H1 (cell line): ENCODE results near the gene TBCE.

Experiments used
- ATF2 ChIP-seq: IDR thresholded peaks from 2 replicates; pipeline ENCODE4 v1.6.1; 2012; ENCODE audit warnings: low read length, inconsistent platforms
- BACH1 ChIP-seq: IDR thresholded peaks from 2 replicates; pipeline ENCODE4 v1.6.1; 2012; ENCODE audit warnings: low read length, improper control_type of control experiment
- BRCA1 ChIP-seq: IDR thresholded peaks from 2 replicates; pipeline ENCODE4 v1.6.1; 2012; ENCODE audit warnings: low read depth, low read length, improper control_type of control experiment
- CBX8 ChIP-seq: fragments of 300-800, 300-1000 bp; sonication (generic); IDR thresholded peaks from 2 replicates; pipeline ENCODE4 v1.7.1; 2016; ENCODE audit warnings: low read depth, low read length, borderline replicate concordance
- EP300 ChIP-seq, 2 experiments: IDR thresholded peaks; 1 replicate in 1 of 2; 2 replicates in 1 of 2; pipeline ENCODE4 v1.6.1; 2011 to 2012; ENCODE audit warnings: low read depth in 2 of 2, low read length in 2 of 2, mild to moderate bottlenecking in 2 of 2, borderline replicate concordance in 1 of 2, inconsistent platforms in 1 of 2, moderate library complexity in 1 of 2
- EZH2 ChIP-seq: fragments of 200-600 bp; sonication (generic); IDR thresholded peaks from 2 replicates; pipeline ENCODE4 v1.7.1; 2012; ENCODE audit warnings: low read depth, mild to moderate bottlenecking, moderate library complexity, low read length, inconsistent platforms; ENCODE audit not compliant: severe bottlenecking
- JUN ChIP-seq: IDR thresholded peaks from 2 replicates; pipeline ENCODE4 v1.6.1; 2011; ENCODE audit warnings: low read depth, mild to moderate bottlenecking, improper control_type of control experiment, low read length
- KDM5A ChIP-seq: fragments of 200-600 bp; IDR thresholded peaks from 2 replicates; pipeline ENCODE4 v1.7.1; 2012; ENCODE audit warnings: mild to moderate bottlenecking, low read length, inconsistent platforms, mixed read lengths
- NRF1 ChIP-seq: IDR thresholded peaks from 2 replicates; pipeline ENCODE4 v1.6.1; 2011; ENCODE audit warnings: mild to moderate bottlenecking, low read depth, low read length, improper control_type of control experiment
- POLR2A ChIP-seq, 2 experiments: IDR thresholded peaks; 1 replicate in 1 of 2; 2 replicates in 1 of 2; pipeline ENCODE4 v1.6.1; 2011; ENCODE audit warnings: low read depth in 2 of 2, low read length in 2 of 2, mild to moderate bottlenecking in 2 of 2; ENCODE audit errors: control extremely low read depth in 1 of 2
- RXRA ChIP-seq: IDR thresholded peaks from 2 replicates; pipeline ENCODE4 v1.6.1; 2011; ENCODE audit warnings: low read depth, mild to moderate bottlenecking, low read length, moderate library complexity; ENCODE audit not compliant: insufficient read depth
- TBP ChIP-seq: IDR thresholded peaks from 2 replicates; pipeline ENCODE4 v1.6.1; 2011; ENCODE audit warnings: low read depth, low read length, improper control_type of control experiment
- TF ChIP-seq, protein P1 (sequence below): IDR thresholded peaks from 2 replicates; pipeline ENCODE4 v1.6.1; 2011; ENCODE audit warnings: low read length, improper control_type of control experiment
- TF ChIP-seq, protein P2 (sequence below), 3 experiments: IDR thresholded peaks; 1 replicate in 2 of 3; 2 replicates in 1 of 3; pipeline versions ENCODE4 v1.5.1 to v1.6.1; 2011; ENCODE audit warnings: low read length in 3 of 3, mild to moderate bottlenecking in 3 of 3, inconsistent platforms in 2 of 3, low read depth in 1 of 3, moderate library complexity in 1 of 3; ENCODE audit not compliant: insufficient read depth in 1 of 3; ENCODE audit errors: control extremely low read depth in 1 of 3

DNA sequence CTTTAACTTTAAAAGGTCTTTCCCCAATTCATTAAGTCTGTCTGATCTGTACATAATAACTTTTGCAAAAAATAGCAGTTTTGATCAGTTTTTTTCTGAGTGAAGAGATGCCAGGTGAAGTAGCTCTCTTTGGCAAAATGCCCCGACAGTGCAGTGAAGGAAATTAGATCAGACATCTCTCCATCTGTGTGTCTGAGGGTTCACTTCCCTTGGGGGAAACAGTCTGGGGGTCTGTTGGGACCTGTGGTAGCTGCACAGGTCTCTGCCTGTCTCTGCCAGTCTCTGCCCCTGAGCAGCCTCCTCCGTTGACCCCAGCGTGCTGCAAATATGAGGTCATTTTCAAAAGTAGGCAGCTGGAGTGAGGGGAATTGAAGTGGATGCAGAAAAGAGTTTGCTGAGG is 54.5 kb downstream of the TBCE start:
- TF ChIP-seq NRF1, result no peak
- no peak for TF ChIP-seq EZH2
- no peak for TF ChIP-seq ATF2
- no peak for TF ChIP-seq RXRA
- TF ChIP-seq, protein P1, sequence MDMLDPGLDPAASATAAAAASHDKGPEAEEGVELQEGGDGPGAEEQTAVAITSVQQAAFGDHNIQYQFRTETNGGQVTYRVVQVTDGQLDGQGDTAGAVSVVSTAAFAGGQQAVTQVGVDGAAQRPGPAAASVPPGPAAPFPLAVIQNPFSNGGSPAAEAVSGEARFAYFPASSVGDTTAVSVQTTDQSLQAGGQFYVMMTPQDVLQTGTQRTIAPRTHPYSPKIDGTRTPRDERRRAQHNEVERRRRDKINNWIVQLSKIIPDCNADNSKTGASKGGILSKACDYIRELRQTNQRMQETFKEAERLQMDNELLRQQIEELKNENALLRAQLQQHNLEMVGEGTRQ, result no peak
- TF ChIP-seq POLR2A (IDR thresholded peaks at IDR 0.05; ENCODE audit: control extremely low read depth in 1 of 2, low read depth in 2 of 2, low read length in 2 of 2), result no peak
- no peak for TF ChIP-seq JUN
- TF ChIP-seq, protein P2, sequence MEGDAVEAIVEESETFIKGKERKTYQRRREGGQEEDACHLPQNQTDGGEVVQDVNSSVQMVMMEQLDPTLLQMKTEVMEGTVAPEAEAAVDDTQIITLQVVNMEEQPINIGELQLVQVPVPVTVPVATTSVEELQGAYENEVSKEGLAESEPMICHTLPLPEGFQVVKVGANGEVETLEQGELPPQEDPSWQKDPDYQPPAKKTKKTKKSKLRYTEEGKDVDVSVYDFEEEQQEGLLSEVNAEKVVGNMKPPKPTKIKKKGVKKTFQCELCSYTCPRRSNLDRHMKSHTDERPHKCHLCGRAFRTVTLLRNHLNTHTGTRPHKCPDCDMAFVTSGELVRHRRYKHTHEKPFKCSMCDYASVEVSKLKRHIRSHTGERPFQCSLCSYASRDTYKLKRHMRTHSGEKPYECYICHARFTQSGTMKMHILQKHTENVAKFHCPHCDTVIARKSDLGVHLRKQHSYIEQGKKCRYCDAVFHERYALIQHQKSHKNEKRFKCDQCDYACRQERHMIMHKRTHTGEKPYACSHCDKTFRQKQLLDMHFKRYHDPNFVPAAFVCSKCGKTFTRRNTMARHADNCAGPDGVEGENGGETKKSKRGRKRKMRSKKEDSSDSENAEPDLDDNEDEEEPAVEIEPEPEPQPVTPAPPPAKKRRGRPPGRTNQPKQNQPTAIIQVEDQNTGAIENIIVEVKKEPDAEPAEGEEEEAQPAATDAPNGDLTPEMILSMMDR (IDR thresholded peaks at IDR 0.05; ENCODE audit: control extremely low read depth in 1 of 3, insufficient read depth in 1 of 3, low read depth in 1 of 3, low read length in 3 of 3), result no peak
- TF ChIP-seq BACH1, result no peak
- no peak for TF ChIP-seq CBX8
- no peak for TF ChIP-seq EP300 (IDR thresholded peaks at IDR 0.05; ENCODE audit: borderline replicate concordance in 1 of 2, low read depth in 2 of 2, low read length in 2 of 2)
- no peak for TF ChIP-seq BRCA1
- TF ChIP-seq TBP, result no peak
- no peak for TF ChIP-seq KDM5A
